HepG2 (cell line): ENCODE data around the gene RRP12. TPM values are rescaled to one million over a fixed set of nuclear protein-coding genes. Genes with fewer than 3 reads are reported as not detected.

ENCODE experiments used
- ATAC-seq: fragments of 200-7000 bp; cut with Tn5 transposase; 3 replicates; pipeline ENCODE4 v1.9.1; 2020; ENCODE audit warnings: mild to moderate bottlenecking, moderate library complexity
- BruUV-seq: library from RNA; stranded (reverse); fragments of 400-500 nt; replicated peaks from 2 replicates; lab custom pipeline; 2021; lab: Mats Ljungman, UMichigan
- CTCF ChIA-PET: fragments of 300-600 bp; formaldehyde crosslinking; extraction: SDS; loops from one replicate; lab custom pipeline; 2021; ENCODE audit warnings: low total read pairs, inconsistent platforms, low intra/inter-chr PET ratio; lab: Yijun Ruan, JAX
- POLR2A ChIA-PET: fragments of 350-600 bp; sonication (Branson Sonifier 250); formaldehyde crosslinking; loops from one replicate; lab custom pipeline; 2020; ENCODE audit warnings: antibody characterized with exemption, inconsistent platforms; lab: Yijun Ruan, JAX
- DNase-seq: peaks from one replicate; pipeline ENCODE4 v3.0.0-alpha.2; 2015; ENCODE audit warnings: low spot score
- FAIRE-seq: peaks from 3 replicates; lab custom pipeline; 2011; peaks lifted over from hg19 to GRCh38; lab: Jason Lieb, UNC
- H2AFZ ChIP-seq: one replicate; pipeline ENCODE4 v1.6.1; 2011; ENCODE audit warnings: low read length, inconsistent platforms
- H3K27ac ChIP-seq: fragments of 300-600 bp; 3 replicates; pipeline ENCODE4 v1.8.0; 2011; ENCODE audit warnings: mixed run types, mild to moderate bottlenecking, mixed read lengths, low read length, inconsistent platforms; ENCODE audit not compliant: insufficient read depth; ENCODE audit errors: extremely low read length
- H3K27me3 ChIP-seq, 2 experiments: fragments of 200-600 bp in 1 of 2; 2 replicates in 1 of 2; 3 replicates in 1 of 2; pipeline versions ENCODE4 v1.6.0 to v1.8.0; 2011; ENCODE audit warnings: low read length in 2 of 2, mild to moderate bottlenecking in 2 of 2, moderate library complexity in 2 of 2, inconsistent platforms in 1 of 2; ENCODE audit not compliant: insufficient read depth in 2 of 2, control insufficient read depth in 1 of 2
- H3K36me3 ChIP-seq, 2 experiments: fragments of 200-600 bp in 1 of 2; replicated peaks in 1 of 2; 2 replicates in 1 of 2; 3 replicates in 1 of 2; pipeline versions ENCODE4 v1.5.1 to v1.8.0; 2011; ENCODE audit warnings: low read length in 2 of 2, inconsistent platforms in 1 of 2; ENCODE audit not compliant: insufficient read depth in 2 of 2, control insufficient read depth in 1 of 2
- H3K4me1 ChIP-seq: 2 replicates; pipeline ENCODE4 v1.5.1; 2012; ENCODE audit warnings: low read length, inconsistent platforms; ENCODE audit not compliant: insufficient read depth
- H3K4me2 ChIP-seq: 2 replicates; pipeline ENCODE4 v1.6.0; 2011; ENCODE audit warnings: low read depth, low read length, inconsistent platforms
- H3K4me3 ChIP-seq, 3 experiments: fragments of 200-600 bp in 1 of 3; sonication (generic), shearing (Covaris generic) in 1 of 3; replicated peaks in 1 of 3; 2 replicates each; pipeline ENCODE4 v1.5.1; 2011 to 2016; ENCODE audit warnings: low read length in 3 of 3, inconsistent platforms in 2 of 3, low read depth in 2 of 3, mild to moderate bottlenecking in 2 of 3, control low read depth in 1 of 3, mixed read lengths in 1 of 3; ENCODE audit not compliant: insufficient read depth in 1 of 3
- H3K79me2 ChIP-seq: one replicate; pipeline ENCODE4 v1.6.1; 2011; ENCODE audit warnings: low read length, inconsistent platforms; ENCODE audit not compliant: insufficient read depth
- H3K9ac ChIP-seq: 2 replicates; pipeline ENCODE4 v1.6.0; 2011; ENCODE audit warnings: mild to moderate bottlenecking, low read depth, low read length, inconsistent platforms; ENCODE audit not compliant: insufficient read depth
- H3K9me3 ChIP-seq: 2 replicates; pipeline ENCODE4 v1.5.1; 2012; ENCODE audit warnings: mild to moderate bottlenecking, low read length
- H4K20me1 ChIP-seq: 2 replicates; pipeline ENCODE4 v1.6.0; 2011; ENCODE audit warnings: inconsistent platforms, mild to moderate bottlenecking, low read length, moderate library complexity; ENCODE audit not compliant: insufficient read depth
- IRX3 ChIP-seq: sonication (generic); formaldehyde crosslinking; IDR thresholded peaks from 2 replicates; pipeline ENCODE4 v1.8.1; 2023; ENCODE audit warnings: mild to moderate bottlenecking, low read depth, missing genetic modification reagents, borderline replicate concordance
- ISL2 ChIP-seq: sonication (generic); formaldehyde crosslinking; IDR thresholded peaks from 2 replicates; pipeline ENCODE4 v1.5.0; 2020; ENCODE audit warnings: missing genetic modification reagents
- NCOA1 ChIP-seq: sonication (generic); formaldehyde crosslinking; IDR thresholded peaks from 2 replicates; pipeline ENCODE4 v1.9.0; 2021; ENCODE audit warnings: missing genetic modification reagents
- NFKBIZ ChIP-seq: IDR thresholded peaks from 2 replicates; pipeline ENCODE4 v1.6.1; 2018; ENCODE audit warnings: missing genetic modification reagents, missing compliant biosample characterization
- RAD21 ChIP-seq: fragments of 450-650 bp; formaldehyde crosslinking; IDR thresholded peaks from 2 replicates; pipeline ENCODE4 v1.5.0; 2020; ENCODE audit warnings: mild to moderate bottlenecking
- SMC3 ChIP-seq: IDR thresholded peaks from 2 replicates; pipeline ENCODE4 v1.6.1; 2011; ENCODE audit warnings: low read length, improper control_type of control experiment
- SRF ChIP-seq: IDR thresholded peaks from 2 replicates; pipeline ENCODE4 v1.6.1; 2011; ENCODE audit warnings: mild to moderate bottlenecking, low read depth, low read length, moderate library complexity
- STAG1 ChIP-seq: sonication (generic); formaldehyde crosslinking; IDR thresholded peaks from 2 replicates; pipeline ENCODE4 v1.4.0; 2020; ENCODE audit warnings: missing genetic modification reagents
- ZNF101 ChIP-seq: sonication (generic); formaldehyde crosslinking; IDR thresholded peaks from 2 replicates; pipeline ENCODE4 v1.4.0; 2020; ENCODE audit warnings: mild to moderate bottlenecking, low read depth, missing genetic modification reagents, borderline replicate concordance
- WGBS: methylation state at CpG from one replicate; pipeline ENCODE4 v1.1.6; 2017; ENCODE audit warnings: low lambda C conversion rate; 5-methylcytosine and 5-hydroxymethylcytosine counted together
- in situ Hi-C: cut with HindIII; loops from 2 replicates; pipeline ENCODE4 v1.10.0; 2017; ENCODE audit warnings: low pct_unique_long_range_greater_than_20kb; ENCODE audit not compliant: extremely low pct_ligation_motif_present
- intact Hi-C: fragments of 100-400 bp; cut with micrococcal nuclease; formaldehyde crosslinking; loops from one replicate; pipeline ENCODE4 v1.10.0; 2022; ENCODE audit not compliant: unreplicated experiment
- polyA plus RNA-seq, 8 experiments: library from polyadenylated mRNA; depleted of rRNA in 3 of 8; stranded (reverse) in 7 of 8; unstranded in 1 of 8; fragments of >200 nt; fragmentation: Illumina TruSeq in 4 of 8; extraction: Trizol in 4 of 8; gene quantifications; 2 replicates each; pipeline versions ENCODE4 v1.2.1 to v1.2.3, GENCODE V29; 2011 to 2016; ENCODE audit warnings: low read depth in 4 of 8, missing spikeins in 1 of 8, mixed read lengths in 1 of 8; ENCODE audit not compliant: insufficient read depth in 1 of 8
- total RNA-seq, 5 experiments: library from RNA; depleted of rRNA; stranded (reverse); fragments of >200 nt; fragmentation: Illumina TruSeq; extraction: Trizol; gene quantifications; 2 replicates each; pipeline ENCODE4 v1.2.3, GENCODE V29; 2016; ENCODE audit warnings: low read depth in 1 of 5
- TF ChIP-seq, protein P1 (sequence below): sonication (generic); formaldehyde crosslinking; IDR thresholded peaks from 2 replicates; pipeline ENCODE4 v1.5.0; 2020; ENCODE audit warnings: missing genetic modification reagents
- TF ChIP-seq, protein P2 (sequence below): sonication (generic); formaldehyde crosslinking; IDR thresholded peaks from 2 replicates; pipeline ENCODE4 v1.5.0; 2020; ENCODE audit warnings: mild to moderate bottlenecking, missing genetic modification reagents, moderate library complexity

RRP12 gene
- total and polyA plus RNA-seq, 2 of the 13 experiments (the other 11 are each of a cell fraction or from before 2014, with no cell fraction given), result 13.2 to 39.4 TPM

DNA sequence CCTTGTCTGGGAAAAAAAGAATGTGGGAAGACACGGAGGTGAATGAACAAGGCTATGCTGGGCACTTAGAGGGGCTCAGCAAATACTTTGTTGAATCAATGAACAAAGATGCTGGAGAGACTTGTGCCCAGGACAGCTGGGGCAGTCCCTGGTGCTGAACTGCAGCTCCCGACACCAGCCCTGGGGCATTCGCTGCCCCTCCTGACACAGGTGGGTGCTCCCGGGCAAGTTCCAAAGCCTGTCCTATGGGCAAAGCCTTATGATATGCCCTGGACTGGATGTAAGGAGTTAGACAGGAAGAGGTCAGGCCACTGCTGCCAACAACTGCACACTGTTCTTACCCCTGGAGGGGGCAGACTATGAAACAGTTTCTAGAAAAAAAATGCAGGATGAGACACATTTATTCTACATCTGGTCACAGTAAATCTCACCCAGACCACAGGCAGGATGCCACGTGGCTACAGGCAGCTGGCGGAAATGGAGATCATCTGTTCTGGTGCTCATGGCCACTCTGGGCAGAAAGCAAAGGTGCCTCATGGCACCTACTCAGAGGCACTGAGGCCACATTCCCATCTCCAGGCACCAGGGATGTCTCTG lies 44.7 kb downstream of the RRP12 start (continued):
- TF ChIP-seq, protein P1, sequence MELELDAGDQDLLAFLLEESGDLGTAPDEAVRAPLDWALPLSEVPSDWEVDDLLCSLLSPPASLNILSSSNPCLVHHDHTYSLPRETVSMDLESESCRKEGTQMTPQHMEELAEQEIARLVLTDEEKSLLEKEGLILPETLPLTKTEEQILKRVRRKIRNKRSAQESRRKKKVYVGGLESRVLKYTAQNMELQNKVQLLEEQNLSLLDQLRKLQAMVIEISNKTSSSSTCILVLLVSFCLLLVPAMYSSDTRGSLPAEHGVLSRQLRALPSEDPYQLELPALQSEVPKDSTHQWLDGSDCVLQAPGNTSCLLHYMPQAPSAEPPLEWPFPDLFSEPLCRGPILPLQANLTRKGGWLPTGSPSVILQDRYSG (CRISPR knock-in tag), result no peak
- TF ChIP-seq IRX3 (CRISPR knock-in tag) (no peak), NFKBIZ (no peak), NCOA1 (no peak)

DNA sequence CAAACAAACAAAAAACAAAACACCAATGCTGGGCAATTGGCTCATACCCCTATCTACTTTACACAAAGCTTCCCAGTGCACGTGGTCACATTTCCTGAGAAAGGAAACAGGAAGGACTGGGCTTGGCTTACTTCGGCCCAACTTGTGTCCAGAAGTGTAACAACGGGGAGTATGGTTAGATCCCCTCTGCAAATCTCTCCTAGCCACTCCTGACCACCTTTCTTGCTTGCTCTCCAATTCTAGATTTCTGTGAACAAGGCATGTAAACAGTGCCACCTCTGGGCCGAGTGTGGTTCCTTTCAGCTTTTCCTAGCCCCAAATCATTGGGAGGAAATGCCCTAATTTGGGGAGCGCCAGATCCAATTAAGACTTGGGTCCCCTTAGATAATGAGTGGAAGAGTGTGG lies 45.6 kb downstream of the RRP12 start:
- no peak overlapping the region for H2AFZ ChIP-seq
- 93% methylated on average over 5 of the region's 5 CpGs for WGBS
- ChIA-PET POLR2A (no interaction called here), CTCF (interaction anchor here (2.1 kb wide), 1 partner anchor 77 kb away, joined by 15 read pairs; no protein-coding TSS in a partner anchor)
- peaks cover 20 to 42% of the 10 kb centered on the region in 2 experiments; a peak in 4 of 5 replicates for H3K36me3 ChIP-seq
- ATAC-seq, result 0 out of 3 replicates have a peak, but pooled peaks have one; percentile 45
- no peak for DNase-seq
- TF ChIP-seq, protein P2, sequence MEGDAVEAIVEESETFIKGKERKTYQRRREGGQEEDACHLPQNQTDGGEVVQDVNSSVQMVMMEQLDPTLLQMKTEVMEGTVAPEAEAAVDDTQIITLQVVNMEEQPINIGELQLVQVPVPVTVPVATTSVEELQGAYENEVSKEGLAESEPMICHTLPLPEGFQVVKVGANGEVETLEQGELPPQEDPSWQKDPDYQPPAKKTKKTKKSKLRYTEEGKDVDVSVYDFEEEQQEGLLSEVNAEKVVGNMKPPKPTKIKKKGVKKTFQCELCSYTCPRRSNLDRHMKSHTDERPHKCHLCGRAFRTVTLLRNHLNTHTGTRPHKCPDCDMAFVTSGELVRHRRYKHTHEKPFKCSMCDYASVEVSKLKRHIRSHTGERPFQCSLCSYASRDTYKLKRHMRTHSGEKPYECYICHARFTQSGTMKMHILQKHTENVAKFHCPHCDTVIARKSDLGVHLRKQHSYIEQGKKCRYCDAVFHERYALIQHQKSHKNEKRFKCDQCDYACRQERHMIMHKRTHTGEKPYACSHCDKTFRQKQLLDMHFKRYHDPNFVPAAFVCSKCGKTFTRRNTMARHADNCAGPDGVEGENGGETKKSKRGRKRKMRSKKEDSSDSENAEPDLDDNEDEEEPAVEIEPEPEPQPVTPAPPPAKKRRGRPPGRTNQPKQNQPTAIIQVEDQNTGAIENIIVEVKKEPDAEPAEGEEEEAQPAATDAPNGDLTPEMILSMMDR (CRISPR knock-in tag), result peak; percentile 64
- TF ChIP-seq STAG1 (peak; percentile 74), ZNF101 (CRISPR knock-in tag) (no peak), ISL2 (CRISPR knock-in tag) (no peak), RAD21 (peak; percentile 48; the same call in 1 of the 2 replicates), SRF (peak; percentile 70; the same call in 1 of the 2 replicates), SMC3 (peak; percentile 36; the same call in 1 of the 2 replicates)
- intact Hi-C loops (loop anchor here (2.0 kb wide), 1 partner anchor 77 kb away; no protein-coding TSS in a partner anchor), in situ Hi-C loops (no loop called here)
- H3K27ac ChIP-seq, result no peak overlapping the region
- H4K20me1 ChIP-seq, result no peaks in the 10 kb centered on the region
- H3K9me3 ChIP-seq, result no peaks in the 10 kb centered on the region
- no peak overlapping the region for H3K4me2 ChIP-seq
- no peaks in the 10 kb centered on the region for H3K4me1 ChIP-seq
- FAIRE-seq, result no peak
- H3K27me3 ChIP-seq, result no peaks in the 10 kb centered on the region
- no TSS peak for BruUV-seq
- H3K9ac ChIP-seq, result no peak overlapping the region
- no peak overlapping the region for H3K4me3 ChIP-seq
- H3K79me2 ChIP-seq, result no peaks in the 10 kb centered on the region
